Astrocyte (in vitro differentiated cells and primary cell): ENCODE data around the gene CGN.

Source experiments
- CTCF ChIP-seq: IDR thresholded peaks from 2 replicates; pipeline ENCODE4 v1.5.1; 2011; ENCODE audit warnings: low read depth, mild to moderate bottlenecking, inconsistent platforms, low read length, moderate library complexity; ENCODE audit not compliant: insufficient read depth
- EZH2 ChIP-seq: IDR thresholded peaks from 2 replicates; pipeline ENCODE4 v1.6.1; 2012; ENCODE audit warnings: mild to moderate bottlenecking, low read length, inconsistent platforms; ENCODE audit not compliant: insufficient read depth

- no peak for TF ChIP-seq CTCF
- TF ChIP-seq EZH2, result no peak
These were observed 1.7 kb upstream of the CGN start for GRCh38 chr1:151509350-151510019.
